Activated CD4-positive, alpha-beta T cell treated with anti-CD3 and anti-CD28 coated beads, Interleukin-2, amount 10 ng/mL, durations not matched to agents 24 days and 14 days (primary cell): ENCODE results near the gene TAS2R1. TPM values are rescaled to one million over a fixed set of nuclear protein-coding genes. Genes with fewer than 3 reads are reported as not detected.

Experiments used
- DNase-seq: peaks from one replicate; pipeline ENCODE4 v3.0.0; 2022
- H3K27ac Mint-ChIP-seq: one replicate; pipeline ENCODE4 v1.8.0; 2022; ENCODE audit warnings: mild to moderate bottlenecking, mixed read lengths
- H3K27me3 Mint-ChIP-seq: one replicate; pipeline ENCODE4 v1.8.0; 2022; ENCODE audit warnings: mixed read lengths
- H3K36me3 Mint-ChIP-seq: one replicate; pipeline ENCODE4 v1.8.0; 2022; ENCODE audit warnings: low read depth, mild to moderate bottlenecking, mixed read lengths
- H3K4me1 Mint-ChIP-seq: one replicate; pipeline ENCODE4 v1.8.0; 2021; ENCODE audit warnings: mixed read lengths
- H3K4me3 Mint-ChIP-seq: one replicate; pipeline ENCODE4 v1.8.0; 2022; ENCODE audit warnings: mild to moderate bottlenecking, moderate library complexity, mixed read lengths
- H3K9me3 Mint-ChIP-seq: one replicate; pipeline ENCODE4 v1.8.0; 2021; ENCODE audit warnings: mixed read lengths
- intact Hi-C: fragments of 100-400 bp; cut with micrococcal nuclease; formaldehyde crosslinking; loops from one replicate; pipeline ENCODE4 v1.15.1; 2023
- total RNA-seq: library from RNA; stranded (reverse); gene quantifications from 2 replicates; pipeline ENCODE4 v1.2.3, GENCODE V29; 2022

TAS2R1 gene
- not detected in 2 replicates for total RNA-seq

GRCh38 chr5:9630251-9630650, at the start of gene TAS2R1:
Gene TAS2R1 (minus strand): TSS chr5:9630351. CDS start chr5:9630032, 319 bp downstream.
- no peaks in the 10 kb centered on the region for H3K9me3 Mint-ChIP-seq
- H3K36me3 Mint-ChIP-seq, result no peaks in the 10 kb centered on the region
- H3K27ac Mint-ChIP-seq, result no peak within 1 kb of the TSS
- no peaks in the 10 kb centered on the region for H3K4me1 Mint-ChIP-seq
- DNase-seq, result no peak
- intact Hi-C loops, result no loop called here
- no peak within 1 kb of the TSS for H3K4me3 Mint-ChIP-seq
- no peaks in the 10 kb centered on the region for H3K27me3 Mint-ChIP-seq

GRCh38 chr5:9670371-9670770, 40.2 kb upstream of the TAS2R1 start:
- Mint-ChIP-seq H3K27me3 (no peaks in the 10 kb centered on the region), H3K4me3 (no peak overlapping the region), H3K27ac (no peak overlapping the region), H3K4me1 (no peaks in the 10 kb centered on the region), H3K9me3 (peaks cover 4% of the 10 kb centered on the region), H3K36me3 (no peaks in the 10 kb centered on the region)
- no peak for DNase-seq
- intact Hi-C loops, result no loop called here

- Mint-ChIP-seq H3K27me3 (no peaks in the 10 kb centered on the region), H3K4me3 (no peak overlapping the region), H3K9me3 (peaks cover 4% of the 10 kb centered on the region), H3K4me1 (no peaks in the 10 kb centered on the region), H3K36me3 (no peaks in the 10 kb centered on the region), H3K27ac (no peak overlapping the region)
- no peak for DNase-seq
- intact Hi-C loops, result no loop called here
Observed at GRCh38 chr5:9667906-9668305, 37.8 kb upstream of the TAS2R1 start.

GRCh38 chr5:9663891-9664290, 33.7 kb upstream of the TAS2R1 start:
- H3K36me3 Mint-ChIP-seq, result no peaks in the 10 kb centered on the region
- no peaks in the 10 kb centered on the region for H3K4me1 Mint-ChIP-seq
- DNase-seq, result no peak
- H3K27me3 Mint-ChIP-seq, result no peaks in the 10 kb centered on the region
- H3K9me3 Mint-ChIP-seq, result no peaks in the 10 kb centered on the region
- no peak overlapping the region for H3K4me3 Mint-ChIP-seq
- intact Hi-C loops, result no loop called here
- H3K27ac Mint-ChIP-seq, result no peak overlapping the region

GRCh38 chr5:9661316-9662015, 31.3 kb upstream of the TAS2R1 start:
- H3K9me3 Mint-ChIP-seq, result no peaks in the 10 kb centered on the region
- H3K4me3 Mint-ChIP-seq, result no peak overlapping the region
- intact Hi-C loops, result no loop called here
- H3K4me1 Mint-ChIP-seq, result no peaks in the 10 kb centered on the region
- no peak for DNase-seq
- no peaks in the 10 kb centered on the region for H3K36me3 Mint-ChIP-seq
- no peak overlapping the region for H3K27ac Mint-ChIP-seq
- no peaks in the 10 kb centered on the region for H3K27me3 Mint-ChIP-seq

- Mint-ChIP-seq H3K27me3 (no peaks in the 10 kb centered on the region), H3K4me1 (no peaks in the 10 kb centered on the region)
Observed at GRCh38 chr5:9658706-9659105, 28.6 kb upstream of the TAS2R1 start.

GRCh38 chr5:9657819-9658218, 27.7 kb upstream of the TAS2R1 start:
- no peak for DNase-seq
- intact Hi-C loops, result no loop called here
- H3K36me3 Mint-ChIP-seq, result no peaks in the 10 kb centered on the region
- H3K4me3 Mint-ChIP-seq, result no peak overlapping the region
- H3K27ac Mint-ChIP-seq, result no peak overlapping the region
- H3K4me1 Mint-ChIP-seq, result no peaks in the 10 kb centered on the region
- H3K9me3 Mint-ChIP-seq, result no peaks in the 10 kb centered on the region
- H3K27me3 Mint-ChIP-seq, result no peaks in the 10 kb centered on the region

More at GRCh38 chr5:9658706-9659105, 28.6 kb upstream of the TAS2R1 start:
- intact Hi-C loops, result no loop called here
- no peaks in the 10 kb centered on the region for H3K36me3 Mint-ChIP-seq
- H3K27ac Mint-ChIP-seq, result no peak overlapping the region
- H3K4me3 Mint-ChIP-seq, result no peak overlapping the region
- no peaks in the 10 kb centered on the region for H3K9me3 Mint-ChIP-seq
- no peak for DNase-seq

GRCh38 chr5:9655641-9656040, 25.5 kb upstream of the TAS2R1 start:
- no peaks in the 10 kb centered on the region for H3K4me1 Mint-ChIP-seq
- no peaks in the 10 kb centered on the region for H3K27me3 Mint-ChIP-seq
- no peak for DNase-seq
- intact Hi-C loops, result no loop called here
- no peaks in the 10 kb centered on the region for H3K9me3 Mint-ChIP-seq
- no peaks in the 10 kb centered on the region for H3K36me3 Mint-ChIP-seq
- no peak overlapping the region for H3K27ac Mint-ChIP-seq
- H3K4me3 Mint-ChIP-seq, result no peak overlapping the region

GRCh38 chr5:9654886-9655285, 24.7 kb upstream of the TAS2R1 start:
- intact Hi-C loops, result no loop called here
- H3K27ac Mint-ChIP-seq, result no peak overlapping the region

GRCh38 chr5:9653811-9654210, 23.7 kb upstream of the TAS2R1 start:
- intact Hi-C loops, result no loop called here
- H3K4me3 Mint-ChIP-seq, result no peak overlapping the region
- H3K27me3 Mint-ChIP-seq, result no peaks in the 10 kb centered on the region
- H3K4me1 Mint-ChIP-seq, result no peaks in the 10 kb centered on the region
- no peaks in the 10 kb centered on the region for H3K9me3 Mint-ChIP-seq
- no peak for DNase-seq
- no peak overlapping the region for H3K27ac Mint-ChIP-seq
- no peaks in the 10 kb centered on the region for H3K36me3 Mint-ChIP-seq

More at GRCh38 chr5:9654886-9655285, 24.7 kb upstream of the TAS2R1 start:
- DNase-seq, result no peak
- no peak overlapping the region for H3K4me3 Mint-ChIP-seq
- no peaks in the 10 kb centered on the region for H3K4me1 Mint-ChIP-seq
- no peaks in the 10 kb centered on the region for H3K27me3 Mint-ChIP-seq
- H3K9me3 Mint-ChIP-seq, result no peaks in the 10 kb centered on the region
- H3K36me3 Mint-ChIP-seq, result no peaks in the 10 kb centered on the region

GRCh38 chr5:9653061-9653460, 22.9 kb upstream of the TAS2R1 start:
- Mint-ChIP-seq H3K27me3 (no peaks in the 10 kb centered on the region), H3K4me1 (no peaks in the 10 kb centered on the region), H3K9me3 (no peaks in the 10 kb centered on the region), H3K4me3 (no peak overlapping the region), H3K27ac (no peak overlapping the region), H3K36me3 (no peaks in the 10 kb centered on the region)
- intact Hi-C loops, result no loop called here
- no peak for DNase-seq

GRCh38 chr5:9652295-9652694, 22.1 kb upstream of the TAS2R1 start:
- H3K4me1 Mint-ChIP-seq, result no peaks in the 10 kb centered on the region

GRCh38 chr5:9646843-9647242, 16.7 kb upstream of the TAS2R1 start:
- H3K27ac Mint-ChIP-seq, result no peak overlapping the region
- DNase-seq, result no peak
- intact Hi-C loops, result no loop called here
- H3K4me1 Mint-ChIP-seq, result no peaks in the 10 kb centered on the region
- H3K4me3 Mint-ChIP-seq, result no peak overlapping the region
- H3K9me3 Mint-ChIP-seq, result no peaks in the 10 kb centered on the region
- H3K27me3 Mint-ChIP-seq, result no peaks in the 10 kb centered on the region
- H3K36me3 Mint-ChIP-seq, result no peaks in the 10 kb centered on the region

More at GRCh38 chr5:9652295-9652694, 22.1 kb upstream of the TAS2R1 start:
- Mint-ChIP-seq H3K4me3 (no peak overlapping the region), H3K36me3 (no peaks in the 10 kb centered on the region), H3K27ac (no peak overlapping the region), H3K9me3 (no peaks in the 10 kb centered on the region), H3K27me3 (no peaks in the 10 kb centered on the region)
- no peak for DNase-seq
- intact Hi-C loops, result no loop called here

GRCh38 chr5:9644630-9645029, 14.5 kb upstream of the TAS2R1 start:
- no peak overlapping the region for H3K4me3 Mint-ChIP-seq
- no peaks in the 10 kb centered on the region for H3K9me3 Mint-ChIP-seq
- H3K27ac Mint-ChIP-seq, result no peak overlapping the region
- H3K27me3 Mint-ChIP-seq, result no peaks in the 10 kb centered on the region
- H3K36me3 Mint-ChIP-seq, result no peaks in the 10 kb centered on the region
- DNase-seq, result no peak
- H3K4me1 Mint-ChIP-seq, result no peaks in the 10 kb centered on the region
- intact Hi-C loops, result no loop called here

- no peaks in the 10 kb centered on the region for H3K27me3 Mint-ChIP-seq
- H3K9me3 Mint-ChIP-seq, result peaks cover 7% of the 10 kb centered on the region
- no peak overlapping the region for H3K27ac Mint-ChIP-seq
- no peak for DNase-seq
- intact Hi-C loops, result no loop called here
- H3K4me1 Mint-ChIP-seq, result no peaks in the 10 kb centered on the region
- H3K4me3 Mint-ChIP-seq, result no peak overlapping the region
- no peaks in the 10 kb centered on the region for H3K36me3 Mint-ChIP-seq
Observed at GRCh38 chr5:9642621-9643020, 12.5 kb upstream of the TAS2R1 start.
